ENCODE results near the gene GRIP1.

GRCh38 chr12:66491853-66492252, 187.0 kb downstream of the GRIP1 start:
- no peak for TF ChIP-seq CTCF (IDR thresholded peaks at IDR 0.05; ENCODE audit: low read depth, low read length)
- TF ChIP-seq POLR2A (IDR thresholded peaks at IDR 0.05; ENCODE audit: extremely low read depth, insufficient read length), result no peak
- no peak for TF ChIP-seq MAX (IDR thresholded peaks at IDR 0.05; ENCODE audit: low read depth, low read length)

Data from NB4 (cell line).